GM12878 (cell line): ENCODE data around the gene TTC38. TPM values are rescaled to one million over a fixed set of nuclear protein-coding genes. Genes with fewer than 3 reads are reported as not detected.

ENCODE experiments used
- ATAC-seq: fragments of 200-7000 bp; cut with Tn5 transposase; 3 replicates; pipeline ENCODE4 v1.9.1; 2020; ENCODE audit warnings: mild to moderate bottlenecking, moderate library complexity
- BruUV-seq: library from RNA; stranded (reverse); fragments of 400-500 nt; replicated peaks from 2 replicates; lab custom pipeline; 2021; lab: Mats Ljungman, UMichigan
- CTCF ChIA-PET: fragments of 300-600 bp; sonication (Branson Sonifier 250); formaldehyde crosslinking; extraction: SDS; loops from one replicate; lab custom pipeline; 2021; ENCODE audit warnings: inconsistent platforms; lab: Yijun Ruan, JAX
- POLR2A ChIA-PET: fragments of 350-600 bp; formaldehyde crosslinking; extraction: SDS; loops from one replicate; lab custom pipeline; 2021; ENCODE audit warnings: inconsistent platforms; lab: Charles Lee
- RAD21 ChIA-PET: fragments of 300-600 bp; sonication (Branson Sonifier 250); formaldehyde crosslinking; loops from one replicate; lab custom pipeline; 2023; ENCODE audit warnings: antibody characterized with exemption; ENCODE audit not compliant: unreplicated experiment; lab: Charles Lee
- SMC1A ChIA-PET: fragments of 300-600 bp; sonication (Branson Sonifier 250); formaldehyde crosslinking; loops from one replicate; lab custom pipeline; 2023; ENCODE audit not compliant: unreplicated experiment, uncharacterized antibody; lab: Charles Lee
- DNase-seq: peaks from one replicate; pipeline ENCODE4 v3.0.0-alpha.2; 2011; ENCODE audit warnings: low read depth, low spot score
- FAIRE-seq: peaks from 3 replicates; lab custom pipeline; 2011; peaks lifted over from hg19 to GRCh38; lab: Jason Lieb, UNC
- H2AFZ ChIP-seq: 2 replicates; pipeline ENCODE4 v1.6.0; 2011; ENCODE audit warnings: low read depth, low read length, control low read depth; ENCODE audit not compliant: control insufficient read depth
- H3K27ac ChIP-seq: 2 replicates; pipeline ENCODE4 v1.5.1; 2011; ENCODE audit warnings: control low read depth; ENCODE audit not compliant: control insufficient read depth, insufficient read depth
- H3K27me3 ChIP-seq, 2 experiments: replicated peaks in 1 of 2; 2 replicates each; pipeline versions ENCODE4 v1.6.0 to v1.6.1; 2011; ENCODE audit warnings: low read length in 1 of 2; ENCODE audit not compliant: control insufficient read depth in 2 of 2, insufficient read depth in 2 of 2
- H3K36me3 ChIP-seq, 2 experiments: 2 replicates each; pipeline ENCODE4 v1.5.1; 2011; ENCODE audit warnings: low read length in 1 of 2; ENCODE audit not compliant: control insufficient read depth in 2 of 2, insufficient read depth in 2 of 2
- H3K4me1 ChIP-seq: 2 replicates; pipeline ENCODE4 v1.6.1; 2011; ENCODE audit warnings: mild to moderate bottlenecking, low read length, moderate library complexity, mixed read lengths; ENCODE audit not compliant: control insufficient read depth, insufficient read depth
- H3K4me2 ChIP-seq: 2 replicates; pipeline ENCODE4 v1.6.0; 2011; ENCODE audit warnings: control low read depth; ENCODE audit not compliant: control insufficient read depth, insufficient read depth
- H3K4me3 ChIP-seq: fragments of 200-600 bp; sonication (generic); 2 replicates; pipeline ENCODE4 v1.5.1; 2016
- H3K79me2 ChIP-seq: 2 replicates; pipeline ENCODE4 v1.6.0; 2011; ENCODE audit warnings: low read length; ENCODE audit not compliant: control insufficient read depth, insufficient read depth
- H3K9ac ChIP-seq: 2 replicates; pipeline ENCODE4 v1.8.0; 2011; ENCODE audit warnings: low read length, control low read depth, mixed read lengths; ENCODE audit not compliant: control insufficient read depth, insufficient read depth
- H3K9me3 ChIP-seq: replicated peaks from 3 replicates; pipeline ENCODE4 v1.5.1; 2011; ENCODE audit warnings: mild to moderate bottlenecking, low read length; ENCODE audit not compliant: control insufficient read depth, insufficient read depth
- H4K20me1 ChIP-seq: 2 replicates; pipeline ENCODE4 v1.6.0; 2011; ENCODE audit not compliant: control insufficient read depth, insufficient read depth
- BHLHE40 ChIP-seq, 2 experiments: fragments of 450-650 bp in 1 of 2; IDR thresholded peaks; 2 replicates each; pipeline ENCODE4 v1.6.1; 2011 to 2017; ENCODE audit warnings: low read depth in 2 of 2, borderline replicate concordance in 1 of 2, improper control_type of control experiment in 1 of 2, low read length in 1 of 2, mild to moderate bottlenecking in 1 of 2
- EED ChIP-seq: sonication (generic); IDR thresholded peaks from 2 replicates; pipeline ENCODE4 v1.6.1; 2016; ENCODE audit warnings: antibody characterized with exemption, low read depth
- IKZF1 ChIP-seq: fragments of 450-650 bp; conservative IDR thresholded peaks from 2 replicates; pipeline ENCODE4 v1.6.1; 2017; ENCODE audit warnings: antibody characterized with exemption, mild to moderate bottlenecking
- IKZF2 ChIP-seq, 2 experiments: fragments of 450-650 bp; IDR thresholded peaks; 2 replicates each; pipeline ENCODE4 v1.6.1; 2017; ENCODE audit warnings: mild to moderate bottlenecking in 2 of 2, moderate library complexity in 2 of 2
- IRF3 ChIP-seq: fragments of 450-650 bp; IDR thresholded peaks from 2 replicates; pipeline ENCODE4 v1.6.1; 2014; ENCODE audit warnings: mild to moderate bottlenecking
- MXI1 ChIP-seq: fragments of 150-350 bp; IDR thresholded peaks from 2 replicates; pipeline ENCODE4 v1.6.1; 2011; ENCODE audit warnings: low read depth, mild to moderate bottlenecking, inconsistent platforms, low read length, improper control_type of control experiment
- MYC ChIP-seq: IDR thresholded peaks from 2 replicates; pipeline ENCODE4 v1.6.1; 2011; ENCODE audit warnings: mild to moderate bottlenecking, low read length, moderate library complexity, inconsistent platforms; ENCODE audit not compliant: insufficient read depth, insufficient replicate concordance, insufficient read length, severe bottlenecking
- NR2C1 ChIP-seq: fragments of 450-650 bp; IDR thresholded peaks from 2 replicates; pipeline ENCODE4 v1.6.1; 2017; ENCODE audit warnings: antibody characterized with exemption, mild to moderate bottlenecking, moderate library complexity
- NRF1 ChIP-seq: conservative IDR thresholded peaks from 2 replicates; pipeline ENCODE4 v1.6.1; 2011; ENCODE audit warnings: mild to moderate bottlenecking, low read depth, low read length, improper control_type of control experiment
- RB1 ChIP-seq: fragments of 450-650 bp; formaldehyde crosslinking; IDR thresholded peaks from 2 replicates; pipeline ENCODE4 v1.6.1; 2017; ENCODE audit warnings: mild to moderate bottlenecking, borderline replicate concordance
- RBBP5 ChIP-seq: fragments of 200-600 bp; sonication (generic); conservative IDR thresholded peaks from 2 replicates; pipeline ENCODE4 v1.6.1; 2016
- SPI1 ChIP-seq: IDR thresholded peaks from 2 replicates; pipeline ENCODE4 v1.6.1; 2011; ENCODE audit warnings: low read depth, mild to moderate bottlenecking, low read length, moderate library complexity, borderline replicate concordance; ENCODE audit not compliant: insufficient read depth
- TBL1XR1 ChIP-seq: IDR thresholded peaks from 2 replicates; pipeline ENCODE4 v1.6.1; 2012; ENCODE audit warnings: low read depth, low read length, improper control_type of control experiment
- ZNF217 ChIP-seq: fragments of 450-650 bp; IDR thresholded peaks from 2 replicates; pipeline ENCODE4 v1.6.1; 2017; ENCODE audit warnings: antibody characterized with exemption, mild to moderate bottlenecking
- ZZZ3 ChIP-seq: IDR thresholded peaks from 2 replicates; pipeline ENCODE4 v1.6.1; 2011; ENCODE audit warnings: low read depth; ENCODE audit not compliant: control insufficient read depth, insufficient read length
- WGBS: methylation state at CpG from one replicate; pipeline ENCODE4 v1.1.6; 2016; ENCODE audit warnings: low lambda C conversion rate; ENCODE audit not compliant: insufficient replicate concordance, insufficient coverage; ENCODE audit errors: missing lambda C conversion rate; 5-methylcytosine and 5-hydroxymethylcytosine counted together
- in situ Hi-C: fragments of 300-500 bp; cut with MboI; formaldehyde crosslinking; loops from 9 replicates; pipeline ENCODE4 v1.14.3; 2018; ENCODE audit warnings: mixed read lengths
- intact Hi-C: fragments of 100-400 bp; cut with micrococcal nuclease; formaldehyde crosslinking; loops from one replicate; pipeline ENCODE4 v1.14.2; 2022; ENCODE audit not compliant: unreplicated experiment
- polyA plus RNA-seq, 11 experiments: library from polyadenylated mRNA; depleted of rRNA in 4 of 11; unstranded in 6 of 11; stranded (reverse) in 5 of 11; fragments of >200 nt; fragmentation: Nextera tagmentation in 4 of 11; fragmentation: Illumina TruSeq in 1 of 11; extraction: Ambion mirVana in 4 of 11; extraction: Trizol in 1 of 11; gene quantifications; 1 replicate in 1 of 11; 2 replicates in 10 of 11; pipeline versions ENCODE4 v1.2.1 to v1.2.3, GENCODE V29; 2011 to 2016; ENCODE audit warnings: inconsistent platforms in 2 of 11, missing spikeins in 2 of 11, low read depth in 1 of 11
- total RNA-seq, 4 experiments: library from RNA; depleted of rRNA in 3 of 4; stranded (reverse); fragments of >200 nt in 3 of 4; fragmentation: Illumina TruSeq in 1 of 4; extraction: Trizol in 1 of 4; gene quantifications; 2 replicates each; pipeline versions ENCODE4 v1.2.1 to v1.2.3, GENCODE V29; 2013 to 2021
- TF ChIP-seq, protein P1 (sequence below): fragments of 450-650 bp; IDR thresholded peaks from 2 replicates; pipeline ENCODE4 v1.6.1; 2017; ENCODE audit warnings: mild to moderate bottlenecking

TTC38 gene
- total and polyA plus RNA-seq, 10 of the 15 experiments (the other 5 are each of a cell fraction or from before 2014, with no cell fraction given) = 0.58 to 39.9 (median 13.0) TPM

GRCh38 chr22:46244771-46245170 is 23.0 kb upstream of the TTC38 start:
- WGBS = 82% methylated on average over 9 of the region's 9 CpGs
- Histone ChIP-seq H3K4me1 (peaks cover 4% of the 10 kb centered on the region), H3K27me3 (no peaks in the 10 kb centered on the region), H2AFZ (no peak overlapping the region), H3K36me3 (no peaks in the 10 kb centered on the region), H3K79me2 (peaks cover 4% of the 10 kb centered on the region), H3K4me2 (no peak overlapping the region), H3K9me3 (no peaks in the 10 kb centered on the region), H3K4me3 (no peak overlapping the region), H3K9ac (no peak overlapping the region), H3K27ac (no peak overlapping the region), H4K20me1 (no peaks in the 10 kb centered on the region)
- SMC1A ChIA-PET = no interaction called here
- POLR2A ChIA-PET = no interaction called here
- intact Hi-C loops = no loop called here
- no peak for ATAC-seq
- TF ChIP-seq MYC = no peak
- TF ChIP-seq NR2C1 = no peak
- no peak for FAIRE-seq
- CTCF ChIA-PET = no interaction called here
- BruUV-seq = no TSS peak
- RAD21 ChIA-PET = interaction anchor here (0.9 kb wide), 1 partner anchor 52 kb away, joined by 4 read pairs; the partner anchor contains the start of gene GTSE1
- no peak for DNase-seq
- in situ Hi-C loops = no loop called here

- CTCF ChIA-PET = interaction anchor here (0.5 to 1.5 kb wide), 2 partner anchors 157 to 239 kb away, joined by 3 read pairs; no protein-coding TSS in a partner anchor
- in situ Hi-C loops (no loop called here), intact Hi-C loops (no loop called here)
- POLR2A ChIA-PET = interaction anchor here (0.5 kb wide), 1 partner anchor 8 kb away, joined by 4 read pairs; no protein-coding TSS in a partner anchor
- Histone ChIP-seq H3K36me3 (no peaks in the 10 kb centered on the region), H3K4me1 (no peaks in the 10 kb centered on the region), H4K20me1 (no peaks in the 10 kb centered on the region), H3K27me3 (no peaks in the 10 kb centered on the region), H3K4me2 (no peak overlapping the region), H3K79me2 (peaks cover 8% of the 10 kb centered on the region), H3K9me3 (no peaks in the 10 kb centered on the region), H3K27ac (no peak overlapping the region), H2AFZ (no peak overlapping the region), H3K9ac (no peak overlapping the region), H3K4me3 (no peak overlapping the region)
- BruUV-seq = no TSS peak
- no peak for FAIRE-seq
- SMC1A ChIA-PET = no interaction called here
- RAD21 ChIA-PET = no interaction called here
- ATAC-seq = no peak
- DNase-seq = no peak
- WGBS = 87% methylated on average over 16 of the region's 16 CpGs
- no peak for TF ChIP-seq RB1
- no peak for TF ChIP-seq IRF3
- no peak for TF ChIP-seq EED
- TF ChIP-seq, protein P1, sequence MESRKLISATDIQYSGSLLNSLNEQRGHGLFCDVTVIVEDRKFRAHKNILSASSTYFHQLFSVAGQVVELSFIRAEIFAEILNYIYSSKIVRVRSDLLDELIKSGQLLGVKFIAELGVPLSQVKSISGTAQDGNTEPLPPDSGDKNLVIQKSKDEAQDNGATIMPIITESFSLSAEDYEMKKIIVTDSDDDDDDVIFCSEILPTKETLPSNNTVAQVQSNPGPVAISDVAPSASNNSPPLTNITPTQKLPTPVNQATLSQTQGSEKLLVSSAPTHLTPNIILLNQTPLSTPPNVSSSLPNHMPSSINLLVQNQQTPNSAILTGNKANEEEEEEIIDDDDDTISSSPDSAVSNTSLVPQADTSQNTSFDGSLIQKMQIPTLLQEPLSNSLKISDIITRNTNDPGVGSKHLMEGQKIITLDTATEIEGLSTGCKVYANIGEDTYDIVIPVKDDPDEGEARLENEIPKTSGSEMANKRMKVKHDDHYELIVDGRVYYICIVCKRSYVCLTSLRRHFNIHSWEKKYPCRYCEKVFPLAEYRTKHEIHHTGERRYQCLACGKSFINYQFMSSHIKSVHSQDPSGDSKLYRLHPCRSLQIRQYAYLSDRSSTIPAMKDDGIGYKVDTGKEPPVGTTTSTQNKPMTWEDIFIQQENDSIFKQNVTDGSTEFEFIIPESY = no peak
- no peak for TF ChIP-seq BHLHE40 (IDR thresholded peaks at IDR 0.05; ENCODE audit: borderline replicate concordance in 1 of 2, low read depth in 2 of 2, low read length in 1 of 2)
- TF ChIP-seq TBL1XR1 = no peak
- TF ChIP-seq MXI1 = no peak
- TF ChIP-seq ZNF217 = no peak
- TF ChIP-seq SPI1 = no peak
- no peak for TF ChIP-seq IKZF1
- no peak for TF ChIP-seq RBBP5
- TF ChIP-seq ZZZ3 = no peak
- no peak for TF ChIP-seq NRF1
- TF ChIP-seq IKZF2 (IDR thresholded peaks at IDR 0.05) = no peak
These were observed 22.3 kb upstream of the TTC38 start for GRCh38 chr22:46245511-46245910.
